GM12891 (cell line): Measurements from ENCODE around the gene CDC37L1.
A peak's percentile ranks its signal among the peaks of the same experiment; 100 is the strongest.
"Not testable (repeated sequence)": the region's sequence is repeated elsewhere in the genome, so short reads cannot be mapped to it uniquely, and the experiment has no call there.

Experiments
- DNase-seq: peaks from one replicate; pipeline ENCODE4 v3.0.0; 2011; ENCODE audit warnings: low spot score; ENCODE audit not compliant: insufficient read length
- FAIRE-seq: peaks from 2 replicates; lab custom pipeline; 2011; peaks lifted over from hg19 to GRCh38; lab: Jason Lieb, UNC
- PAX5 ChIP-seq: IDR thresholded peaks from 2 replicates; pipeline ENCODE4 v1.6.1; 2011; ENCODE audit warnings: low read length, moderate library complexity, mild to moderate bottlenecking; ENCODE audit not compliant: insufficient read depth, severe bottlenecking
- POLR2A ChIP-seq: IDR thresholded peaks from 2 replicates; pipeline ENCODE4 v1.6.1; 2011; ENCODE audit warnings: low read depth, low read length, control low read depth
- POLR2AphosphoS5 ChIP-seq: IDR thresholded peaks from 2 replicates; pipeline ENCODE4 v1.6.1; 2011; ENCODE audit warnings: low read depth, low read length, control low read depth
- POU2F2 ChIP-seq: IDR thresholded peaks from 2 replicates; pipeline ENCODE4 v1.6.1; 2011; ENCODE audit warnings: low read depth, mild to moderate bottlenecking, control low read depth, low read length, moderate library complexity
- SPI1 ChIP-seq: IDR thresholded peaks from 2 replicates; pipeline ENCODE4 v1.6.1; 2011; ENCODE audit warnings: low read depth, low read length, control low read depth
- TAF1 ChIP-seq: IDR thresholded peaks from 2 replicates; pipeline ENCODE4 v1.6.1; 2011; ENCODE audit warnings: low read depth, low read length, control low read depth

Gene CDC37L1

DNA sequence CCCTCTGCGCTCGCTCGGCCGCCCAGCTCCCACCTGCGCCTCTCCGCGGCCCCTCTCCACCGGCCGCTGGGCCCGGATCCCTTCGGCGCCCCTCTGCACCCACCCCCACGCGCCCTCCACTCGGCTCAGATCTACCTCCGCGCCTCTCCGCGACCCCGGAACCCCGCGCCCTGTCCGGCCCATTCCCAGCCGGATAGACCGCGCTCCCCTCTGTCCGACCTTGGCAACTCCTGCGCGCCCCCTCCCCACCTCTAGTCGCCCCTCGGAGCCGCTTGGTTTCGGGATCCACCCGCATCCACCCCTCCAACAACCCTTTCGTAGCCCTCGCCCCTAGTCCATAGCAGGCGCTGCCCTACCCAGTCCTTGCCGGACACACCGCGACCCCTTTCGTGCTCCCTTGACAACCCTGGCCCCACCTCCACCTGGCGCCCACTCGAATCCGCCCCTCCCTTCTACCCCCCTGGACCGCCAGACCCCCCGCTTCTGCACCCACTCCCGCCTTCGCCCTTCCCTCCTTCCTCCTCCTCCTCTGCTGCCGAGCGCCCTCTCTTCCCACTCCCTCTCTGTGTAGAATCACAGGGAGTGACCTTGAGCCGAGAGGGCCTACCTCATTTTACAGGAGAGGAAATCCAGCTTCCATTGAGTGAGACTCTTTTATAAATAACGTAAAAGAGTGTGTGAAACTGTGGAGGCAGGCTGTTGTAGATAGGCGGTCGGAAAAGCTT is 62.2 kb downstream of the CDC37L1 start:
- DNase-seq = no peak
- FAIRE-seq = peak; percentile 47
- TF ChIP-seq POU2F2 = no peak
- no peak for TF ChIP-seq POLR2A
- TF ChIP-seq PAX5 = no peak
- no peak for TF ChIP-seq SPI1
- no peak for TF ChIP-seq TAF1
- TF ChIP-seq POLR2AphosphoS5 = no peak

DNA sequence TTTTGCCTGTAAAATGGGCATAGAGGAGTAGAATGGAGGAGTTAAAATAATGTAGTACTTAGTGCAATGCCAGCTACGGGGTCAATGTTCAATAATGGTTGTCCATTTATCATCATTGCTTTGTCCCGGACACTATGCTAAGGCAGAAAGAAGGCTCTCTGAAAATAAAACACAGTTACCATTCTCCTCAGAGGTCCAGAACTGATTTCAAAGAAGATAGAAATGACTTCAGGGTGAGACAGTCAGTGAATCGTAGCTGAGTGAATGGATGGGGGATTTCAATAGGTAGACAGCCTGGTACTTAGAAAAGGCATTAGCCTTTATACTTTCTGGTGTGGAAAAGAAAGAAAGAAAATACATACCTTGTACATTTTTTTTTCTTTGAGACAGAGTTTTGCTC is 62.9 kb downstream of the CDC37L1 start:
- TF ChIP-seq POU2F2 (no peak), SPI1 (no peak), PAX5 (no peak), POLR2A (no peak), POLR2AphosphoS5 (no peak), TAF1 (no peak)

DNA sequence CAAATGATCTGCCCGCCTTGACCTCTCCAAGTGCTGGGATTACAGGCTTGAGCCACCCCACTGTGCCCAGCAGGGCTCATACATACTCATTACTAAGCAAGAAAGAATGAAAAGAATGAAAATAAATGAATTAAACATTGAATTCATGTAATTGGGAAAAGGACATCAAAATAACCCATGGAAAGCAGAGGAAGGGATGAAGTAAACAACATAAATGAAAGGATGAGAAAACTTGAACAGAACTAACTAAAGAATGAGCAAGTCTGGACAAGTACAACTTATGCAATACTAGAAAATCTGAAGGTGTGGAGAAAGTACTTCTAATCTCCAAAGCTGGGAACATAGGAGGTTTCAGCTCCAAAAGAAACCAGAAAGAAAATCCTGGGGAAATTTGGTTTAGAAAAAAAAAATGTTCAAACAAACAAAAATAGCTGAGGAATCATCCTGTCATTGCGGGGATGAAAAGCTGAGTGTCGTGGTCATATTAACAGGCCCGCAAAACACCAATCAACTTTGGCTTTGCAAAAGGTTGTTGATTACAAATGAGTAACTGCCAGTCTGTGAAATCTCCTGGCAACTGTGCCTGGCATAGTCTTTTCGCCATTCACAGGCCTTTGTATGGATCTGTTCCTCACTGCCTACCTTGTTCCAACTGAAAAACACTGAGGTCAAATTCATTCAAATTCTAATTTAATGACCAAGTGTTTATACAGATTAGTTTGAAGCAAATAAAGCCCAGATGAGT is 63.9 kb downstream of the CDC37L1 start:
- no peak for TF ChIP-seq POLR2AphosphoS5
- TF ChIP-seq POU2F2 = no peak
- TF ChIP-seq SPI1 = no peak
- TF ChIP-seq POLR2A = no peak
- no peak for TF ChIP-seq PAX5
- FAIRE-seq (no peak), DNase-seq (no peak)

More for the DNA sequence above, 62.9 kb downstream of the CDC37L1 start:
- FAIRE-seq = no peak
- no peak for DNase-seq

DNA sequence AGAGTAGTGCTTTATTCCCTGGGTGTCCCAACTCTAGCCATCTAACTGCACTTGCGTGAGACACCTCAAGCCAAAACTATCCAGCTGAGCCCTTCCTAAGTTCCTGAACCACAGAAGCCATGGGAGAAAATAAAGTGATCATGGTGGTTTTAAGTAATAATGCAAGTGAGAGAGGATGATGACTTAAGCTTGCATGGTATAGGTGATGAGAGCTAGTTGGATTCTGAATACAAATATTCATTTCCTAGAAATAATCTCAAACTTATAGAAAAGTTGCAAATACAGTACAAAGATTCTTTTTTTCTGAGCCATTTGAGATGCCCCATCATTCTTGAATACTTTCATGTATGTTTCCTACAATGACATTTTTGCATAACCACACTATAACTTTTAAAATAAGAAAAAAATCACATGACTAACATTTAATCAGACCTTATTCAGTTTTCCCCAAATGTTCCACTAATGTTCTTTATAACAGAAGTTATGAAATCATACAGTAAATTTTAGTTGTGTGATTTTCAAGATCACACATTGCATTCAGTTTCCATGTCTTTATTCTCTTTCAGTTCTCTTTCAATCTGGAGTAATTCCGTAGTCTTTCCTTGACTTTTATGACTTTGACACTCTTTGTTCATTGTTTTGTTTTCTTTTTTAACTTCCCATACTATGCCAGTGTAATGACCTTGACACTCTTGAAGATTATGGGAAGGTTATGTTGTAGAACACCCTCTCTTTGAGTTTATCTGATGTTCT is 67.1 kb downstream of the CDC37L1 start:
- no peak for DNase-seq
- FAIRE-seq = no peak
- no peak for TF ChIP-seq POLR2A
- TF ChIP-seq POLR2AphosphoS5 = no peak
- TF ChIP-seq SPI1 = no peak
- TF ChIP-seq PAX5 = no peak
- no peak for TF ChIP-seq TAF1
- TF ChIP-seq POU2F2 = no peak

DNA sequence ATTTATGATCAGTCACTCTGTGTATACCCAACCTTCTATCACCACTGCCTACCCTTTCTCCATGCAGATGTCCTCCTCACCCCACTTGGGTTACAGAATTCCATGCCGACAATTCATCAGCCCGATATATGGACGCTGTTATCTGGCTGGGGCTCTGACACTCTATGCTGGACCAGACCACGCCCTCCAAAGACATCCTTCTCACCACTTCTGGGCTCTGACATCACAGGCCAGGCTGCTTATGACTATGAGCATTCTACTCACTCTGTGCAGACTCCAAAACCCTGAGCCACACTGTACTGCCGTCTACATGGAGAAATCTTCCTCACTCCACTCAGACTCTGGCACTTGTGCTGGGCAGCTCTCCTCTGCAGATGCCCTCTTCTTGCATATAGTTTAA is 69.2 kb downstream of the CDC37L1 start:
- DNase-seq = no peak
- no peak for FAIRE-seq
- TF ChIP-seq TAF1 (no peak), POU2F2 (no peak), SPI1 (no peak), POLR2A (no peak)

DNA sequence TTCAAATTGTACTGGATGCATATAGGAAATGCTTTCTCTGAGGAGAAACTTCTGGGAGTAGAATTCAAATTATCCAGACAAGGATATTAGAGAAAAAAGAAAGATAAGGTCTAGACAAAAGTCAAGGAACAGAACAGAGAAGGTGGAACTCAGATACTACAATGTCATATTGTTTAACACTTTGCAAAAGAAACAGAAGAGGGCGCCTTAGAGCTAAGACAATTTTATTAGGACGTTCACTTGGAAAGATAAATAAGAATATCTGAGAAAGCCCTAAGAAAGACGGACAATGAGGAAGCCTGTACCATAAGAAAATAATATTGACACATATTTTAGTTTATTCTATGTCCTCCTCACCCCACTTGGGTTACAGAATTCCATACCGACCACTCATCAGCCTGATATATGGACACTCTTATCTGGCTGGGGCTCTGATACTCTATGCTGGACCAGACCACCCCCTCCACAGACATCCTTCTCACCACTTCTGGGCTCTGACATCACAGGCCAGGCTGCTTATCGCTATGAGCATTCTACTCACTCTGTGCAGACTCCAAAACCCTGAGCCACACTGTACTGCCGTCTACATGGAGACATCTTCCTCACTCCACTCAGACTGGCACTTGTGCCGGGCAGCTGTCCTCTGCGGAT is 70.8 kb downstream of the CDC37L1 start:
- DNase-seq = no peak
- FAIRE-seq = peak; percentile 55
- TF ChIP-seq TAF1 (no peak), SPI1 (no peak), POLR2AphosphoS5 (no peak), PAX5 (no peak), POLR2A (no peak), POU2F2 (no peak)

DNA sequence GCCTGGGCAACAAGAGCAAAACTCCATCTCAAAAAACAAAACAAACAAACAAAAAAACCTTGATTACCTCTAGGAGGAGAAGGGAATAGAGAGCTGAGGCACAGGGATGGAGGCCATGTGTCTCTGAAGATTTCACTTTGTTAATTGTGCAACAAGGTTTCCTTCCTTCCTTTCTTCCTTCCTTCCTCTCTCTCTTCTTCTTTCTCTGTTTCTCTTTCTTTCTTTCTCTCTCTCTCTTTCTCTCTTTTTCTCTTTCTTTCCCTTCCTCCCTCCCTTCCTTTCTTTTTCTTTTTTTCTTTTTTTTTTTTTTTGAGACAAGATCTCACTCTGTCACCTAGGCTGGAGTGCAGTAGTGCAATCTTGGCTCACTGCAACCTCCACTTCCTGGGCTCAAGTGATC is 75.2 kb downstream of the CDC37L1 start:
- FAIRE-seq = not testable (repeated sequence)

DNA sequence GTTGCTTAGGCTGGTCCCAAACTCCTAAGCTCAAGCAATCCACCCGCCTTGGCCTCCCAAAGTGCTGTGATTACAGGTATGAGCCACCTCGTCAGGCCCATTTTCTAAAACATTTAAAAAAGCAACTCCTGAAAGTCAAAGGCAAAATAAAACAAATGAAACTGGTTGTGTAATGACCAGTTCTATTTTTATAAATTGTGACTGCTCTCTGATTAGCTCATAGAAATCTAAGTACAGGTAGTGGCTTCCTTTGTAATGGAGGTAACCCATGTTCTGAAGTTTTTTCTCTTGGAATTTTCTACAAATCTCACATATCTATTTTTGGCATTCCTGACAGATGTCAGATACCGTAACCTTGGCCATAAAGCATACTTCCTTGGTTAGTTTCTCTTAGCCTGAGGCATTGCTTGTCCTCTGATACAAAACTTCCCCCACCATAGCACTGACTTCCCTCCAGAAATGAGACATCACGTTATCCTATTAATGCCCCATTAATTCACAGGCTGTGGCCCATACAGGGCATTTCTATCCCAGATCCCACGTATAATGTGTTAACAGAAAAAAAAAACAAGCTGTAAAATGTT is 75.7 kb downstream of the CDC37L1 start:
- no peak for TF ChIP-seq POLR2AphosphoS5
- no peak for TF ChIP-seq POLR2A
- TF ChIP-seq SPI1 = peak; percentile 44; the same call in 1 of the 2 replicates
- FAIRE-seq (peak; percentile 80), DNase-seq (no peak)

More for the DNA sequence above, 75.2 kb downstream of the CDC37L1 start:
- not testable (repeated sequence) for DNase-seq

DNA sequence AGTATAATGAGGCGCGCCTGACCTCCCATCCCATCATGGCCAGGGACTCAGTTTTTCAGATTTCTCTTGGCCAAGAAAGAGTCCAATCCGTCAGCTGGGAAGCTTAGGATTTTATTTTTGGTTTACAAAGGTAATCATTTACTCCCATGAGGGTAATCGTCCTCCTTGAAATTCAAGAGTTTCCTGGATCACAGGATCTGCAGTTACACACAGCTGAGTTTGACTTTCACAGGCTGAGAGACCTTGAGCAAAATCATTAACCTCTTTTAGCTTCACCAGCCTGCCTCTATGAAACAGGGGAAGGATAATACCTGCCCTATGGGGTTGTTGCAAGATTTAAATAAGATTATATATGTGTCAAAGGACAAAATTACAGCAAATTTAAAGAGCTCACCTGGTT is 77.1 kb downstream of the CDC37L1 start:
- no peak for FAIRE-seq
- no peak for DNase-seq
- TF ChIP-seq PAX5 (no peak), POU2F2 (no peak), POLR2A (no peak), POLR2AphosphoS5 (no peak), SPI1 (no peak), TAF1 (no peak)
